ENCODE results near the gene CCDC83.

CCDC83 gene

DNA sequence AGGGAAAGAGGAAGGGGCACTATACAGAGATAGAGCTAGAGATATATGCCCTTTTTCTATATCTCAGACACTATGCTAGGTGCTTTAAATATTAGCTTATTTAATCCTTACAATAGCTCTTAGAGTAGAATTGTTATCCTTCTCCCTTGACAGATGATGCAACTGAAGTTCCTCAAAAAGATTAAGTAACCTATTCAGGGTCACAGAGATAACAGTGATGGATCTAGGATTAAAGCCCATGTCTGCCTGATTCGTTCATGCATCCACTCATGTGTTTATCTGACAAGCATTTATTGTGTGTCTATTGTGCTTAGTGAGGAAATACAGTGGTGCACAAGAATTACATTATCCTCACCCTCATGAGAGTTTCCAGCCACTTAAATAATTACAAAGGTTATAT, 8.7 kb downstream of the CCDC83 start:
- TF ChIP-seq FOXP2 (optimal IDR thresholded peaks at IDR 0.05; ENCODE audit: control extremely low read depth, extremely low read length, insufficient read depth), result no peak
- no peak for TF ChIP-seq POLR2AphosphoS5 (IDR thresholded peaks at IDR 0.05; ENCODE audit: borderline replicate concordance, low read depth, low read length)
- TF ChIP-seq EZH2 (IDR thresholded peaks at IDR 0.05), result no peak
- no peak overlapping the region for H3K27ac ChIP-seq
- no peak overlapping the region for H3K4me3 ChIP-seq
- H3K9me3 ChIP-seq (ENCODE audit: low read depth, low read length), result no peaks in the 10 kb centered on the region
- no peaks in the 10 kb centered on the region for H3K36me3 ChIP-seq (ENCODE audit: insufficient read depth, low read length)
- DNase-seq (ENCODE audit: low read depth, low spot score), result no peak
- H3K9ac ChIP-seq (ENCODE audit: insufficient read length), result no peak overlapping the region

- H3K9me3 ChIP-seq (ENCODE audit: low read depth, low read length), result no peaks in the 10 kb centered on the region
- H3K4me3 ChIP-seq, result no peak overlapping the region
- DNase-seq (ENCODE audit: low read depth, low spot score), result no peak
- H3K36me3 ChIP-seq (ENCODE audit: insufficient read depth, low read length), result no peaks in the 10 kb centered on the region
- no peak overlapping the region for H3K27ac ChIP-seq
- TF ChIP-seq FOXP2 (optimal IDR thresholded peaks at IDR 0.05; ENCODE audit: control extremely low read depth, extremely low read length, insufficient read depth), result no peak
- TF ChIP-seq EZH2 (IDR thresholded peaks at IDR 0.05), result no peak
- no peak for TF ChIP-seq POLR2AphosphoS5 (IDR thresholded peaks at IDR 0.05; ENCODE audit: borderline replicate concordance, low read depth, low read length)
- no peak overlapping the region for H3K9ac ChIP-seq (ENCODE audit: insufficient read length)
Measured at GRCh38 chr11:85866137-85866827, 11.1 kb downstream of the CCDC83 start.

DNA sequence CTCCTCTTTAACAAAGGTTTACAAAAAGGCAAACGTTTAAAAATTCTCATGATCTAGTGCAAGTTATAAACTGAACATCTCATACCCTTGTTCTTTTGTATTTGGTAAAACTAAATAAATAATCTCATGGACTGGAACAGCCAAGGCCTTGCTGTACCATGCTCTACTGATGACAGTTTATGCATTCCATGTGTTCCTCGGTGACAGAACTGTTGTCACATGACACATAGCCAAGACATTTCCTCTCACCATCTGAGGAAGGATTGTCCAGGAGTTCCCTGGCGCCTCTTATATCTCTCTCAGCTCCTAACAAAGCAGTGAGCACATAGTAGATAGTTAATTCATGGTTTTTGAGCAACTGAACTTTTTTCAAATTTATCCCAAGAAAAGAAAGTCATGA, 12.6 kb downstream of the CCDC83 start:
- H3K4me3 ChIP-seq, result no peak overlapping the region
- H3K27ac ChIP-seq, result no peak overlapping the region
- no peak for TF ChIP-seq FOXP2 (optimal IDR thresholded peaks at IDR 0.05; ENCODE audit: control extremely low read depth, extremely low read length, insufficient read depth)
- no peaks in the 10 kb centered on the region for H3K36me3 ChIP-seq (ENCODE audit: insufficient read depth, low read length)
- DNase-seq (ENCODE audit: low read depth, low spot score), result no peak
- no peak overlapping the region for H3K9ac ChIP-seq (ENCODE audit: insufficient read length)
- no peaks in the 10 kb centered on the region for H3K9me3 ChIP-seq (ENCODE audit: low read depth, low read length)

DNA sequence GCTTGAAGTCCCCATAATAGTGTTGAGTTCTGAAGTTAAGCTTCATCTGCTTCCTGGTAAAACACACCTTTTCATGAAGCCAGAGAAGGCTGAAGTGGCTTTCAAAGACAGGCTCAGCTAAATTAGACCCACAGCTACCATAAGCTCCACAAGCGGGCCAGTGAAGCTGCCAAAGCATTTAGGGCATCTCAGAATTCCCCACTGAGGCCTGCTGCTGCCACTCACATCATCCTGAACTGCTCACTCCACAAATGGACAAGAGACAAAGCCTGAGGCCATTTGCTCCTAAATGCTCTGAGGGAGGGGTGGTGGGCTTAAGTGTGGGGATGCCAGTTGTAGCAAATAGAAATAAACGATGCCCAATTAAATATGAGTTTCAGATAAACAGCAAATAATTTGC, 14.6 kb downstream of the CCDC83 start:
- Histone ChIP-seq H3K4me3 (no peak overlapping the region), H3K27ac (no peak overlapping the region)
- TF ChIP-seq POLR2AphosphoS5 (IDR thresholded peaks at IDR 0.05; ENCODE audit: borderline replicate concordance, low read depth, low read length), result no peak
- no peak for TF ChIP-seq EZH2 (IDR thresholded peaks at IDR 0.05)
- no peak for TF ChIP-seq FOXP2 (optimal IDR thresholded peaks at IDR 0.05; ENCODE audit: control extremely low read depth, extremely low read length, insufficient read depth)

DNA sequence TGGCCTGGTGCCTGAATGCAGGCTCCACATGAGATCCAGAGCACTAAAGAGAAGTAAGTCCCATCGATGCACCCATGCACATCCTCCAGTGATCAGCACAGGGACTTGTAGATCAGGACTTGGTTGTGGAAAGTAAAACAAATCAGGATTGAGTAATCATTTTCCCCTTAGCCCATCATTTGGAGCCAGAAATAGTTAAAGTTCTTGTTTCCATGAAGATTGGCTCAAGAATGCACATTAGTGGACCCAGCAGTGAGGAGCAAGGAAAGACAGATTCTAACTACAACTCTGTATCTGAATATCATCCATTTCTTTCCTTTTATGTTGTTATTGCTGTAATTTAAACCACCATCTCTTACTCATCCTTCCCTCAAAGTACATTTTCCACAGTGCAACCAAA, 19.1 kb downstream of the CCDC83 start:
- no peak for DNase-seq (ENCODE audit: low read depth, low spot score)
- Histone ChIP-seq H3K27ac (no peak overlapping the region), H3K4me3 (no peak overlapping the region), H3K9ac (ENCODE audit: insufficient read length) (no peak overlapping the region), H3K9me3 (ENCODE audit: low read depth, low read length) (no peaks in the 10 kb centered on the region), H3K36me3 (ENCODE audit: insufficient read depth, low read length) (no peaks in the 10 kb centered on the region)
- no peak for TF ChIP-seq POLR2AphosphoS5 (IDR thresholded peaks at IDR 0.05; ENCODE audit: borderline replicate concordance, low read depth, low read length)
- no peak for TF ChIP-seq EZH2 (IDR thresholded peaks at IDR 0.05)
- TF ChIP-seq FOXP2 (optimal IDR thresholded peaks at IDR 0.05; ENCODE audit: control extremely low read depth, extremely low read length, insufficient read depth), result no peak

More for the DNA sequence above, 14.6 kb downstream of the CCDC83 start:
- no peak overlapping the region for H3K9ac ChIP-seq (ENCODE audit: insufficient read length)
- no peak for DNase-seq (ENCODE audit: low read depth, low spot score)
- no peaks in the 10 kb centered on the region for H3K9me3 ChIP-seq (ENCODE audit: low read depth, low read length)
- no peaks in the 10 kb centered on the region for H3K36me3 ChIP-seq (ENCODE audit: insufficient read depth, low read length)

DNA sequence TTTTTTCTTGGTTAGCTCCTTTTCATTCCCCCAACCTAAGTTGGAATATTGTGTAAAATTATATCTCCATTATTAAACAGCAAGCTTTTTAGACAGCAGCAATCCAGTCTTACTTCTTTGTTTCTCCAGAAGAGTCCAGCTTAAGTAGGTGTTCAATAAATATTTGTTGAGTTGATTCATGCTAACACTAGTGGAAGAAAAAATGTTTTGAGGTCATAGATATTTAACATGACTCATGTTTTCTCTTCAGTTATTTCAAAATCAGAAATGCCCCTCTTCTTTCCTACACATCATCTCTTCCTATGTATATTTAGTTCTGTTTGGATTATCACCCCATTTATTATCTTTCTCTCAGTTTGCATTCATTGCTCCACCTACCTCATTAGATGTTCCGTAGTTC, 20.3 kb downstream of the CCDC83 start:
- Histone ChIP-seq H3K9me3 (ENCODE audit: low read depth, low read length) (no peaks in the 10 kb centered on the region), H3K9ac (ENCODE audit: insufficient read length) (no peak overlapping the region), H3K27ac (no peak overlapping the region), H3K36me3 (ENCODE audit: insufficient read depth, low read length) (no peaks in the 10 kb centered on the region), H3K4me3 (no peak overlapping the region)
- no peak for DNase-seq (ENCODE audit: low read depth, low spot score)
- TF ChIP-seq POLR2AphosphoS5 (IDR thresholded peaks at IDR 0.05; ENCODE audit: borderline replicate concordance, low read depth, low read length) (no peak), EZH2 (IDR thresholded peaks at IDR 0.05) (no peak), FOXP2 (optimal IDR thresholded peaks at IDR 0.05; ENCODE audit: control extremely low read depth, extremely low read length, insufficient read depth) (no peak)

DNA sequence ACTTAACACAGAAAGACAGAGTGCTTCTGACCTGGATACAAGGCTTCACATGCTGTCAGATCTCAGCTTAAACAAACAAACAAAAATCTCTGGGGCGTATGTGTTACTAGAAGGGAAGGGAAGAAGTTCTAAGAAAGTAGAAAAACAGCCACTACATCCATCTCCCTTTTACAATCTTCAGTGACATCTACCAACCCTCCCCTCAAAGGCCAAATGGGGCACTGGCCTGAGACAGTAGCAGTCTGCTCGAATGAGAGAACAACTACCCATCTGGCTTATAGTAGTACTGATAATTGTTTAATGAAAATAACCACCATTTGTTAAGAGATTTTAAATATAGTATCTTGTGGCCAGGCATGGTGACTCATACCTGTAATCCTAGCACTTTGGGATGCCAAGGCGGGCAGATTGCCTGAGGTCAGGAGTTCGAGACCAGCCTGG, 29.4 kb downstream of the CCDC83 start:
- Histone ChIP-seq H3K36me3 (ENCODE audit: insufficient read depth, low read length) (no peaks in the 10 kb centered on the region), H3K9me3 (ENCODE audit: low read depth, low read length) (no peaks in the 10 kb centered on the region), H3K4me3 (no peak overlapping the region), H3K27ac (no peak overlapping the region), H3K9ac (ENCODE audit: insufficient read length) (no peak overlapping the region)
- DNase-seq (ENCODE audit: low read depth, low spot score), result no peak
- TF ChIP-seq POLR2AphosphoS5 (IDR thresholded peaks at IDR 0.05; ENCODE audit: borderline replicate concordance, low read depth, low read length), result no peak
- TF ChIP-seq FOXP2 (optimal IDR thresholded peaks at IDR 0.05; ENCODE audit: control extremely low read depth, extremely low read length, insufficient read depth), result no peak
- TF ChIP-seq EZH2 (IDR thresholded peaks at IDR 0.05), result no peak

DNA sequence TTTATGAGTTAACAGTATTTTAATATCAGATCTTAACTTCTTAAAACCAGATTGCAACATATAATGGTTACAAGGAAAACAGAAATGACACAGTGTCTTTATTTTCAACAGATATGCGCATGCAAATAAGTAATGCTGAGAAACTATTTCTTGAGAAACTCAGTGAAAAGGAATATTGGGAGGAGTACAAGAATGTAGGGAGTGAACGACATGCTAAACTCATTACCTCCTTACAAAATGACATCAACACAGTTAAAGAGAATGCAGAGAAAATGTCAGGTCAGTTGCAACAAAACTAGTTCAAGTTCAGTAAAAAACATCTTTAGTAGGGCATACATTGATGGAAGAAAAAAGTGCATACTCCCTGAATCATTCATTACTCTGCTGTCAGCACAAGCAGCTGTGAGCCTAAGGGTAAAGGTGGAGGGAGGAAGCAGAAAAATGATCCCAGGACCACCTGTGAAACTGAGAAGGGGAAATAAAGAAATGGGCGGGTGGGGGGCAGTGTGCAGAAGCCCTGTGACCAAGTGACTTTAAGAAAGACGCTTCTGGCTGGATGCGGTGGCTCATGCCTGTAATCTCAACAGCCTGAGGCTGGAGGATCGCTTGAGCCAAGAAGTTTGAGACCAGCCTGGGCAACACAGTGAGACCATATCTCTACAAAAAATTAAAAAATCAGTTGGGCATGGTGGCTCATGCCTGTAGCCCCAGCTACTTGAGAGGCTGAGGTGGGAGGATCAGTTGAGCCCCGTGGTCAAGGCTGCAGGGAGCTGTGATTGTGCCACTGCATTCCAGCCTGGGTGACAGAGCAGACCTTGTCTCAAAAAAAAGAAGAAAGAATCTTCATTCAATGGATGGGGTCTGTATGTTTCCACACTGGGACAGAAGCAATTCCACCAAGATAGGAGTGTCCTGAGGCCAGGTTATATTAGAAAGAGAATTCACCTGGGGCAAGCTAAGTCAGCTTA, 31.2 kb downstream of the CCDC83 start:
- Histone ChIP-seq H3K9ac (ENCODE audit: insufficient read length) (no peak overlapping the region), H3K4me3 (no peak overlapping the region), H3K27ac (no peak overlapping the region), H3K36me3 (ENCODE audit: insufficient read depth, low read length) (no peaks in the 10 kb centered on the region), H3K9me3 (ENCODE audit: low read depth, low read length) (no peaks in the 10 kb centered on the region)
- no peak for DNase-seq (ENCODE audit: low read depth, low spot score)
- TF ChIP-seq POLR2AphosphoS5 (IDR thresholded peaks at IDR 0.05; ENCODE audit: borderline replicate concordance, low read depth, low read length) (no peak), FOXP2 (optimal IDR thresholded peaks at IDR 0.05; ENCODE audit: control extremely low read depth, extremely low read length, insufficient read depth) (no peak), EZH2 (IDR thresholded peaks at IDR 0.05) (no peak)

Measured in SK-N-MC (cell line).